ENCODE measurements around the gene PLEKHG5.

Gene PLEKHG5

GRCh38 chr1:6424619-6425593 lies 66.6 kb downstream of the PLEKHG5 start, which contains the start of gene ESPN:
TSS of gene ESPN (plus strand) at chr1:6424776. CDS start at chr1:6424956, 180 bp downstream.
- no peak for DNase-seq

GRCh38 chr1:6424000-6424565 lies 67.4 kb downstream of the PLEKHG5 start:
- DNase-seq, result no peak

DNA sequence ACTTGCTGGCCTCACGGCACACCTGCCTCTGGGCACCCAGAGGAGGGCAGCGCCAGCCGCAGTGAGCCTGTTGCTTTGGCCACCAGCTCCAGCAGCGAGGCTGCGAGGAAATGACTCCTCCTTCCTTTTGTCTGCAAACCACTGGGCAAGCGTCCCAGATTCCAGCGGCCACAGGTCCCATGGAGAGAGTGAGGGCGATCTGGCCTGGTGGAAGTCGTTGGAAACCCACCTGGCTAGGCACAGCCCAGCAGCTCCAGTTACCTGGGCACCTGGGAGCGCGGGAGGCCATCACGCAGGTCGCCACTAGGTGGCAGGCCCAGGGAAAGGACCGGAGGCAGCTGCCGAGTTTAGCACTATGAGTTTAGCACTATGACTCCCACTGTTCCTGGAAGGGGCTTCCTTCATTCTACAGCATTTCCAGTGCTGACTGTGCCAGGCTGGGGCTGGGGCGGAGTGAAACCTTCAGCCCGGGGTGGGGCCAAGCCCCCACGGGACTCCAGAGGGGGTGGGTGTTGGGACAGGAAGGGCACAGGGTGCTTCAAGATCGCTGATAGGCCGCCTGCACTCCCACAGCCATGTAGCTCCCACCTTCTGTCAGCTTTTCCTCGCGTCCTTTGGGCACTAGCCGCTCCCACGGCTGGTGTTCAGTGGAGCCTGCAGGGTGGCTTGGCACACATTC lies 68.0 kb downstream of the PLEKHG5 start:
- DNase-seq, result peak; percentile 76

DNA sequence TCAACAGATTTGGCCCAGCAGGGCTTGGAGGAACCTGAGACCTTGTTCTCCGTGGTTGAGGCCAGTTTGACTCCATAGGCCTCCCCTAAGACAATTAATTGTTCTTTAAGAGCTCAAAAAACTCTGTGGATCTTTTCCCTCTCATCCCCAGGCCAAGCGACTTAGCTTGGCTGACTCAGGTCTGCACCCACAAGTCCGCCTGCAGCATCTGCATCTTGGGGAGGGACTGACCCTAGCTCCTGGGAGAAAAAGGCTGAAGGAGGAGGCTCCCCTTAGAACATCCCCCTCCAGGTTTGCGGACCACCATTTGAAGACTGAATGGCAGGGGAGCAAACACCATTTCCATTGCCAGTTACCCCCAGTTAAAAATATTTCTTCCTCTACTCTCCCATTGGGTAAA lies 70.2 kb downstream of the PLEKHG5 start:
- no peak for DNase-seq

GRCh38 chr1:6420454-6421042 lies 70.9 kb downstream of the PLEKHG5 start:
- DNase-seq, result no peak

DNA sequence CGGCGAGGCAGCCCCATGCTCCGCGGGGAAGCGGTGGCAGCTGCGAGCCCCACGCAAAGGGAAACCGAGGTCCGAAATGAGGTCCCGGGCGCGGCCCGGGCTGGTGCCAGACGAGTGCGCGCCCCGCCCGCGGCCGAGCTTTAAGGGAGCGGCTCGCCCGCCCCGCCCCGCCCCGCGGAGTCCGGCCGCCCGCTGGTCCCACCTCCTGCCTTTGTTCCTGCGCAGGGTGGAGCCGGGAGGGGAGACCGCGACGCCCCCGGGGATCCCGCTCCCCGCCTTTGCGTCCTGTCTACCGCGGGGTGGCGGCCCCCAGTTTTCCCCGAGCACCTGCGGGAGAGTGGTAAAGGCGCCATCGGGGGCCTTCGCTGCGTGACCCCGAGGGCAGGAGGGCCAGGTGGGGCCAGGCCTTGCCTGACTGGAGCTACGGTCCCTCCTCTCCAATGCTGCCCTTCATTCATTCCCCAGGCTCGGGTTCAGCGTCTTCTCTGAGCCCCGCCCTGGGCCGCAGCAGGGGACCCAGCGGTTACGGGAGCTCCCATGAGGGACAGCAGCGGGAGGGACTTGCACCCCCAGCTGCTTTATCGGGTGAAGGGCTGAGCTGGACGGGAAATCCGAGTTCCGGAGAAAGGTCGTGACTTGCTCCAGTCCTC lies 71.5 kb downstream of the PLEKHG5 start, which contains the start of gene HES2:
Gene HES2 (minus strand): TSS at position 116 of the 650 bp plus-strand sequence. CDS start 99 bp downstream, at position 17.
- no peak for DNase-seq

GRCh38 chr1:6419397-6419803 lies 72.1 kb downstream of the PLEKHG5 start:
- no peak for DNase-seq

- DNase-seq, result no peak
These were observed 72.6 kb downstream of the PLEKHG5 start for GRCh38 chr1:6418668-6419396.

DNA sequence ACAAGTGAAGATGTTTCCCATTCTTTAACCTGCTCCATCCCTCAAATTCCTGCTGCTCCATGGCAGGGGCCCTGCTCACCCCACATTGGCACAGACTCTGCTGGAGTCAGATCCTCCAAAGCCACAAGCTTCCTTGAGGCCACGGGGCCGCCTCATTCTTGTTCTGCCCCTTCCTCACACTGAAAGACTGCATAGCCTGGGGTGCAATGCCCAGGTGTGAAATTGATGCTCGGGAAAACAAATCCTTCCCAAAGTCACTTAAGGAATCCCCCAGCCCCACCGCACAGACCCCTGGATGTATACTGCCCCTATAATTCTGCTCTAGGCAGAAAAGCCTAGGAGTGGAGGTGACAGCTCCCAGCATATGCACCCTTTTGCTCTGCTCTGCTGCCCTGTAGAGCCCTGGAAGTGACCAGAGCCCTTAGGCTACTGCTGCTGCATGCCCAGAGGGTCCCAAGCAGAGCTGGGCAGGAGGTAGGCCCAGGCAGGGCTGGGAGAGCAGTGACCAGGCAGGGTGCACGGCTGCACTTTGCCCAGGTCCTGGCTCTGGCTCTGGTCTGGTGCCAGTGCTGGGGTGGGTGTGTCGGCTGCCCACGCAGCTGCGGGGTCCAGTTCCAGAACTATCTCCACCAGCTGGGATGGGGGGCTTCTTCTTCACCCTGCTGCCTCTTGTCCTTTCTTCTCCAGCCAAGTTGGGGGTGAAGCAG lies 73.4 kb downstream of the PLEKHG5 start:
- no peak for DNase-seq
